ENCODE measurements around the gene RNF157. TPM values are rescaled to one million over a fixed set of nuclear protein-coding genes. Genes with fewer than 3 reads are reported as not detected.

RNF157 gene
- total and polyA plus RNA-seq, 2 of the 13 experiments (the other 11 are each of a cell fraction or from before 2014, with no cell fraction given): 0.44 to 1.5 TPM

GRCh38 chr17:76131692-76132573 lies 108.4 kb downstream of the RNF157 start (continued):
- TF ChIP-seq ZNF616 (CRISPR knock-in tag; IDR thresholded peaks at IDR 0.05; ENCODE audit: low read depth): 0 out of 2 replicates have a peak, but pooled peaks have one; percentile 28
- TF ChIP-seq ZMYM4 (CRISPR knock-in tag; IDR thresholded peaks at IDR 0.05): no peak
- peak; percentile 75 for TF ChIP-seq TCF7 (IDR thresholded peaks at IDR 0.05; ENCODE audit: low read depth)
- TF ChIP-seq ZNF619 (CRISPR knock-in tag; IDR thresholded peaks at IDR 0.05): 0 out of 2 replicates have a peak, but pooled peaks have one; percentile 73
- peak; percentile 63; the same call in 1 of the 2 replicates for TF ChIP-seq PITX1 (CRISPR knock-in tag; IDR thresholded peaks at IDR 0.05)
- no peak for TF ChIP-seq ZNF280B (CRISPR knock-in tag; IDR thresholded peaks at IDR 0.05; ENCODE audit: borderline replicate concordance)
- peak; percentile 38; the same call in 1 of the 2 replicates for TF ChIP-seq ZNF143 (CRISPR knock-in tag; IDR thresholded peaks at IDR 0.05)
- peak; percentile 30; the same call in 1 of the 2 replicates for TF ChIP-seq PHF20 (CRISPR knock-in tag; IDR thresholded peaks at IDR 0.05)
- TF ChIP-seq ZNF530 (CRISPR knock-in tag; IDR thresholded peaks at IDR 0.05; ENCODE audit: low read depth): no peak
- peak; percentile 10; the same call in 1 of the 2 replicates for TF ChIP-seq ZNF772 (CRISPR knock-in tag; IDR thresholded peaks at IDR 0.05)
- peak; percentile 73; the same call in 1 of the 2 replicates for TF ChIP-seq ZSCAN25 (CRISPR knock-in tag; IDR thresholded peaks at IDR 0.05)
- TF ChIP-seq MTERF4 (CRISPR knock-in tag; IDR thresholded peaks at IDR 0.05): 0 out of 2 replicates have a peak, but pooled peaks have one; percentile 38
- TF ChIP-seq ZNF274 (CRISPR knock-in tag; IDR thresholded peaks at IDR 0.05): peak; percentile 66; the same call in 1 of the 2 replicates
- TF ChIP-seq ZNF136 (CRISPR knock-in tag; IDR thresholded peaks at IDR 0.05; ENCODE audit: low read depth): 0 out of 2 replicates have a peak, but pooled peaks have one; percentile 19
- no peak for TF ChIP-seq ZNF354B (CRISPR knock-in tag; IDR thresholded peaks at IDR 0.05)
- no peak for TF ChIP-seq SOX13 (IDR thresholded peaks at IDR 0.05)
- TF ChIP-seq SOX13 (CRISPR knock-in tag; conservative IDR thresholded peaks at IDR 0.05 in 1 of 2, IDR thresholded peaks at IDR 0.05 in 1 of 2): peak in 1 of 2 experiments; percentile 67; a peak in 2 of 4 replicates
- 0 out of 2 replicates have a peak, but pooled peaks have one; percentile 44 for TF ChIP-seq HIC2 (CRISPR knock-in tag; IDR thresholded peaks at IDR 0.05; ENCODE audit: low read depth)
- no peak; the same call in 1 of the 2 replicates for TF ChIP-seq PHF8 (CRISPR knock-in tag; IDR thresholded peaks at IDR 0.05)
- no peak for TF ChIP-seq ZNF790 (CRISPR knock-in tag; IDR thresholded peaks at IDR 0.05; ENCODE audit: borderline replicate concordance)
- 0 out of 2 replicates have a peak, but pooled peaks have one; percentile 18 for TF ChIP-seq ZFP90 (CRISPR knock-in tag; IDR thresholded peaks at IDR 0.05; ENCODE audit: borderline replicate concordance)
- no peak for TF ChIP-seq ZSCAN29 (CRISPR knock-in tag; conservative IDR thresholded peaks at IDR 0.05)
- no peak for TF ChIP-seq MTF1 (CRISPR knock-in tag; IDR thresholded peaks at IDR 0.05)
- TF ChIP-seq KLF12 (CRISPR knock-in tag; IDR thresholded peaks at IDR 0.05; ENCODE audit: borderline replicate concordance): no peak
- TF ChIP-seq RFX5 (IDR thresholded peaks at IDR 0.05; ENCODE audit: low read depth, low read length): peak; percentile 72
- TF ChIP-seq NCOA2 (CRISPR knock-in tag; IDR thresholded peaks at IDR 0.05): peak; percentile 78
- TF ChIP-seq ZNF251 (CRISPR knock-in tag; IDR thresholded peaks at IDR 0.05): no peak
